ENCODE results near the gene ARX. TPM values are rescaled to one million over a fixed set of nuclear protein-coding genes. Genes with fewer than 3 reads are reported as not detected.

The ARX gene
- total RNA-seq, 1 donor from 2014 or later, result not detected

- intact Hi-C loops (cut with DNase I), result no loop called here
Measured at GRCh38 chrX:25020391-25020904, 4.7 kb upstream of the ARX start.

GRCh38 chrX:25019707-25020390 lies 4.1 kb upstream of the ARX start:
- intact Hi-C loops (cut with DNase I), result no loop called here
- H3K36me3 ChIP-seq, result no peaks in the 10 kb centered on the region
- peaks cover 0 to 2% of the 10 kb centered on the region in 2 donors for H3K4me1 ChIP-seq
- H3K9me3 ChIP-seq, result no peaks in the 10 kb centered on the region
- H3K27me3 ChIP-seq, result peaks cover 30% of the 10 kb centered on the region
- no peak overlapping the region for H3K4me3 ChIP-seq
- DNase-seq (ENCODE audit: low spot score in 2 of 2), result no peak
- TF ChIP-seq CTCF (IDR thresholded peaks at IDR 0.05), result no peak
- no peak overlapping the region for H3K27ac ChIP-seq

More at GRCh38 chrX:25020391-25020904, 4.7 kb upstream of the ARX start:
- TF ChIP-seq CTCF (IDR thresholded peaks at IDR 0.05), result no peak
- Histone ChIP-seq H3K4me1 (peaks cover 0 to 2% of the 10 kb centered on the region in 2 donors), H3K4me3 (no peak overlapping the region), H3K9me3 (no peaks in the 10 kb centered on the region), H3K36me3 (no peaks in the 10 kb centered on the region), H3K27me3 (peaks cover 30% of the 10 kb centered on the region), H3K27ac (no peak overlapping the region)
- DNase-seq (ENCODE audit: low spot score in 2 of 2), result no peak

GRCh38 chrX:25018682-25019081 lies 2.9 kb upstream of the ARX start:
- Histone ChIP-seq H3K9me3 (no peaks in the 10 kb centered on the region), H3K27me3 (peaks cover 32% of the 10 kb centered on the region), H3K27ac (no peak overlapping the region), H3K4me3 (no peak overlapping the region), H3K4me1 (peaks cover 0 to 2% of the 10 kb centered on the region in 2 donors), H3K36me3 (no peaks in the 10 kb centered on the region)
- no peak for TF ChIP-seq CTCF (IDR thresholded peaks at IDR 0.05)
- intact Hi-C loops (cut with DNase I), result no loop called here
- DNase-seq (ENCODE audit: low spot score in 2 of 2), result no peak

- H3K27me3 ChIP-seq, result peaks cover 31% of the 10 kb centered on the region
- no peaks in the 10 kb centered on the region for H3K36me3 ChIP-seq
- DNase-seq (ENCODE audit: low spot score in 2 of 2), result no peak
- H3K9me3 ChIP-seq, result no peaks in the 10 kb centered on the region
- intact Hi-C loops (cut with DNase I), result no loop called here
- H3K27ac ChIP-seq, result no peak overlapping the region
- TF ChIP-seq CTCF (IDR thresholded peaks at IDR 0.05), result no peak
- no peak overlapping the region for H3K4me3 ChIP-seq
- peaks cover 0 to 2% of the 10 kb centered on the region in 2 donors for H3K4me1 ChIP-seq
Measured at GRCh38 chrX:25017667-25018247, 2.0 kb upstream of the ARX start.

DNA sequence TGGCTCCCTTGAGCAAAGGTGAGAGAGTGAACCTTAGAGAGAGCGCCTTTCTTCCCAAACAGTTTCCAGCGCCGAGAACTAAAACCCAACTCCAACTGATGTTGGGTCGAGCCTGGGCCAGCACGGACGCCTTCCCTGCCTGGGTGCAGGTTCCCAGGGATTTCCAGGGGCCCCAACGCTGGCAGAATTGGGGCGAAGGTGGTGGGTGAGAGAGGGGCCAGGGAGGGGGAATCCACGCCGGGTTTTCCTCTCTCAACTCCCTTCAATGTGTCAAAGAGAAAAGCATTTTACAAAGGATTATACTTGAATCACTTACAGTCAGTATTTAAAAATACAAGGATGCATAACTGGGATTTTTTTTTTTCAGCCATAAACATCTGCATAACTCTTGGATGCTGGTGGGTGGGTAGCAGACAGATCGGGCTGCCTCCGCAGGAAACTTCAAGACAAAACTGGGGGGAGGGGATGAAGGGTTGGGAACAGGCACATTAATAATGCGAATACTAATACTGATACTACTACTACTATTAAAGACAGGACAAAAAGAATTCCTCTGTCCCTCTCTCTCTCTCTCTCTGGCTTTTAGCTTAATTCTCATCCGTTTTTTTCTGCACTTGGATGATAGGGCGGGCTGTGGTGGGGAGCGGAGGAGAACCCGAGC lies 1.3 kb upstream of the ARX start:
- intact Hi-C loops (cut with DNase I), result no loop called here
- H3K27me3 ChIP-seq, result peaks cover 27% of the 10 kb centered on the region
- TF ChIP-seq CTCF (IDR thresholded peaks at IDR 0.05), result no peak
- no peak for DNase-seq (ENCODE audit: low spot score in 2 of 2)
- H3K36me3 ChIP-seq, result no peaks in the 10 kb centered on the region
- H3K4me1 ChIP-seq, result peaks cover 2 to 3% of the 10 kb centered on the region in 2 donors
- no peak overlapping the region for H3K27ac ChIP-seq
- H3K9me3 ChIP-seq, result no peaks in the 10 kb centered on the region
- H3K4me3 ChIP-seq, result no peak overlapping the region

All from ascending aorta (tissue), 2 donors.